H9 (cell line): ENCODE data around the gene BCL11B. TPM values are rescaled to one million over a fixed set of nuclear protein-coding genes. Genes with fewer than 3 reads are reported as not detected.
A peak's percentile ranks its signal among the peaks of the same experiment; 100 is the strongest.

Source experiments
- DNase-seq: peaks from one replicate; pipeline ENCODE4 v3.0.0-alpha.2; 2017
- H2AFZ ChIP-seq: one replicate; pipeline ENCODE4 v1.6.1; 2013; ENCODE audit warnings: mild to moderate bottlenecking, low read length, control low read depth, moderate library complexity
- H2AK5ac ChIP-seq: 2 replicates; pipeline ENCODE4 v1.6.1; 2013; ENCODE audit warnings: low read length, control low read depth, mixed read lengths; ENCODE audit not compliant: insufficient read length
- H2BK120ac ChIP-seq: one replicate; pipeline ENCODE4 v1.6.1; 2013; ENCODE audit warnings: low read depth, mild to moderate bottlenecking, low read length, control low read depth, inconsistent platforms; ENCODE audit not compliant: poor library complexity, severe bottlenecking
- H2BK12ac ChIP-seq: 2 replicates; pipeline ENCODE4 v1.6.1; 2013; ENCODE audit warnings: low read length, control low read depth, mixed read lengths, low read depth; ENCODE audit not compliant: insufficient read length
- H2BK15ac ChIP-seq: 2 replicates; pipeline ENCODE4 v1.6.1; 2013; ENCODE audit warnings: low read depth, low read length, control low read depth
- H2BK20ac ChIP-seq: one replicate; pipeline ENCODE4 v1.6.1; 2013; ENCODE audit warnings: low read depth, mild to moderate bottlenecking, low read length, control low read depth, inconsistent platforms; ENCODE audit not compliant: poor library complexity, severe bottlenecking
- H2BK5ac ChIP-seq: 2 replicates; pipeline ENCODE4 v1.6.1; 2013; ENCODE audit warnings: low read length, control low read depth, mixed read lengths; ENCODE audit not compliant: insufficient read length
- H3K14ac ChIP-seq: 2 replicates; pipeline ENCODE4 v1.6.1; 2013; ENCODE audit warnings: low read length, control low read depth; ENCODE audit not compliant: insufficient read depth
- H3K18ac ChIP-seq: 2 replicates; pipeline ENCODE4 v1.6.1; 2013; ENCODE audit warnings: low read depth, mild to moderate bottlenecking, mixed read lengths, low read length, control low read depth; ENCODE audit not compliant: insufficient read length
- H3K23ac ChIP-seq: 2 replicates; pipeline ENCODE4 v1.6.1; 2013; ENCODE audit warnings: low read length, control low read depth, mixed read lengths, low read depth; ENCODE audit not compliant: insufficient read length
- H3K23me2 ChIP-seq: 2 replicates; pipeline ENCODE4 v1.6.1; 2013; ENCODE audit warnings: low read depth, mild to moderate bottlenecking, mixed read lengths, low read length, control low read depth; ENCODE audit not compliant: insufficient read length, poor library complexity, severe bottlenecking
- H3K27ac ChIP-seq: 2 replicates; pipeline ENCODE4 v1.5.1; 2013; ENCODE audit warnings: low read length, control low read depth, mixed read lengths, low read depth; ENCODE audit not compliant: insufficient read length
- H3K27me3 ChIP-seq: 2 replicates; pipeline ENCODE4 v1.6.1; 2013; ENCODE audit warnings: low read length, control low read depth, inconsistent platforms; ENCODE audit not compliant: insufficient read depth
- H3K4ac ChIP-seq: 2 replicates; pipeline ENCODE4 v1.6.1; 2013; ENCODE audit warnings: low read depth, mild to moderate bottlenecking, control low read depth, inconsistent platforms, low read length, moderate library complexity
- H3K4me1 ChIP-seq: 2 replicates; pipeline ENCODE4 v1.6.1; 2013; ENCODE audit warnings: low read length, control low read depth, inconsistent platforms; ENCODE audit not compliant: insufficient read depth
- H3K4me2 ChIP-seq: 2 replicates; pipeline ENCODE4 v1.6.1; 2013; ENCODE audit warnings: low read length, control low read depth, mixed read lengths; ENCODE audit not compliant: insufficient read length, insufficient read depth
- H3K56ac ChIP-seq: 2 replicates; pipeline ENCODE4 v1.6.1; 2013; ENCODE audit warnings: low read depth, mild to moderate bottlenecking, mixed read lengths, low read length, control low read depth; ENCODE audit not compliant: insufficient read length
- H3K79me1 ChIP-seq: 2 replicates; pipeline ENCODE4 v1.6.1; 2013; ENCODE audit warnings: low read depth, mild to moderate bottlenecking, moderate library complexity, low read length, control low read depth, inconsistent platforms; ENCODE audit not compliant: insufficient read depth, poor library complexity, severe bottlenecking
- H3K79me2 ChIP-seq: 2 replicates; pipeline ENCODE4 v1.6.1; 2013; ENCODE audit warnings: low read length, control low read depth, inconsistent platforms; ENCODE audit not compliant: insufficient read depth
- H3K9ac ChIP-seq: 2 replicates; pipeline ENCODE4 v1.6.1; 2013; ENCODE audit warnings: low read length, control low read depth, mixed read lengths; ENCODE audit not compliant: insufficient read length; ENCODE audit errors: extremely low read depth
- H3K9me3 ChIP-seq: one replicate; pipeline ENCODE4 v1.6.1; 2013; ENCODE audit warnings: low read depth, low read length, inconsistent platforms; ENCODE audit not compliant: control insufficient read depth
- H3T11ph ChIP-seq: one replicate; pipeline ENCODE4 v1.6.1; 2013; ENCODE audit warnings: mild to moderate bottlenecking, low read length, control low read depth, inconsistent platforms
- H4K20me1 ChIP-seq: one replicate; pipeline ENCODE4 v1.6.1; 2013; ENCODE audit not compliant: control insufficient read depth, insufficient read length, insufficient read depth
- H4K5ac ChIP-seq: 2 replicates; pipeline ENCODE4 v1.6.1; 2013; ENCODE audit warnings: low read depth, mild to moderate bottlenecking, mixed read lengths, low read length, control low read depth; ENCODE audit not compliant: insufficient read length
- H4K8ac ChIP-seq: replicated peaks from 2 replicates; pipeline ENCODE4 v1.6.1; 2013; ENCODE audit warnings: low read length, control low read depth, mixed read lengths, low read depth; ENCODE audit not compliant: insufficient read length
- H4K91ac ChIP-seq: 2 replicates; pipeline ENCODE4 v1.6.1; 2013; ENCODE audit warnings: low read depth, mild to moderate bottlenecking, moderate library complexity, mixed read lengths, low read length, control low read depth; ENCODE audit not compliant: insufficient read length
- H3K27ac Mint-ChIP-seq, 3 experiments: 2 replicates in 2 of 3; 3 replicates in 1 of 3; pipeline ENCODE4 v1.8.0; 2020 to 2021; ENCODE audit warnings: mixed read lengths in 3 of 3, mild to moderate bottlenecking in 1 of 3, moderate library complexity in 1 of 3
- H3K27me3 Mint-ChIP-seq: 2 replicates; pipeline ENCODE4 v1.8.0; 2021; ENCODE audit warnings: low read depth, mild to moderate bottlenecking, moderate library complexity, mixed read lengths
- H3K36me3 Mint-ChIP-seq, 3 experiments: 2 replicates in 2 of 3; 3 replicates in 1 of 3; pipeline ENCODE4 v1.8.0; 2020 to 2021; ENCODE audit warnings: low read depth in 3 of 3, mixed read lengths in 3 of 3; ENCODE audit not compliant: insufficient read depth in 1 of 3
- H3K4me1 Mint-ChIP-seq, 2 experiments: 2 replicates each; pipeline ENCODE4 v1.8.0; 2020; ENCODE audit warnings: mixed read lengths in 2 of 2
- H3K4me3 Mint-ChIP-seq, 2 experiments: 2 replicates in 1 of 2; 3 replicates in 1 of 2; pipeline ENCODE4 v1.8.0; 2020 to 2021; ENCODE audit warnings: mild to moderate bottlenecking in 2 of 2, mixed read lengths in 2 of 2, moderate library complexity in 1 of 2
- H3K9me3 Mint-ChIP-seq, 2 experiments: 2 replicates in 1 of 2; 3 replicates in 1 of 2; pipeline ENCODE4 v1.8.0; 2020; ENCODE audit warnings: mild to moderate bottlenecking in 2 of 2, mixed read lengths in 2 of 2, moderate library complexity in 1 of 2
- CTCF ChIP-seq: fragments of 200-600 bp; sonication (generic); conservative IDR thresholded peaks from 3 replicates; pipeline ENCODE4 v1.8.0; 2021; ENCODE audit warnings: antibody characterized with exemption, mild to moderate bottlenecking
- WGBS: extraction: QIAGEN DNeasy Blood & Tissue Kit; methylation state at CpG from one replicate; pipeline ENCODE4 v1.1.7; 2013; ENCODE audit warnings: missing lambda C conversion rate, low lambda C conversion rate, mixed read lengths; ENCODE audit not compliant: insufficient read length; ENCODE audit errors: extremely low coverage; 5-methylcytosine and 5-hydroxymethylcytosine counted together
- total RNA-seq: library from RNA; stranded (reverse); gene quantifications from 2 replicates; pipeline ENCODE4 v1.2.1, GENCODE V29; 2021

Gene BCL11B
- total RNA-seq, 1 experiment from 2014 or later = 4.9 TPM

- no CpG with 5 or more reads among the region's 16 CpGs for WGBS
- Histone ChIP-seq H3K56ac (no peak overlapping the region), H2BK15ac (no peak overlapping the region), H2BK12ac (no peak overlapping the region), H3K79me2 (no peaks in the 10 kb centered on the region; the same call in 1 of the 2 replicates), H3K79me1 (no peaks in the 10 kb centered on the region), H3T11ph (no peak overlapping the region), H3K23me2 (peaks cover 21% of the 10 kb centered on the region), H2BK20ac (no peak overlapping the region), H3K9ac (no peak overlapping the region), H3K27me3 (no peaks in the 10 kb centered on the region), H3K4me1 (peaks cover 14% of the 10 kb centered on the region; the same call in 1 of the 2 replicates), H3K27ac (no peak overlapping the region), H3K4me2 (peak overlapping the region; percentile 78), H2AFZ (no peak overlapping the region), H4K91ac (no peak overlapping the region), H4K8ac (no peak overlapping the region), H4K5ac (no peak overlapping the region), H3K14ac (no peak overlapping the region), H3K18ac (no peak overlapping the region), H3K23ac (no peak overlapping the region), H4K20me1 (no peaks in the 10 kb centered on the region), H2AK5ac (no peak overlapping the region), H3K9me3 (no peaks in the 10 kb centered on the region), H2BK5ac (no peak overlapping the region), H3K4ac (no peak overlapping the region), H2BK120ac (no peak overlapping the region)
- no peak for DNase-seq
- peaks cover 0 to 4% of the 10 kb centered on the region in 2 experiments; a peak in 1 of 5 replicates for H3K9me3 Mint-ChIP-seq
- TF ChIP-seq CTCF = no peak
- peak overlapping the region in 1 of 3 experiments; percentile 97; a peak in 2 of 7 replicates for H3K27ac Mint-ChIP-seq
- peak overlapping the region; percentile 80 to 84 for H3K4me3 Mint-ChIP-seq
- H3K4me1 Mint-ChIP-seq = peaks cover 66 to 78% of the 10 kb centered on the region in 2 experiments
- H3K27me3 Mint-ChIP-seq = peaks cover 22% of the 10 kb centered on the region
- H3K36me3 Mint-ChIP-seq = no peaks in the 10 kb centered on the region
Measured at GRCh38 chr14:99267837-99268781, 3.9 kb downstream of the BCL11B start.
